HG02763 (cell line): ENCODE measurements around the gene IRGQ.
"Not testable (repeated sequence)": the region's sequence is repeated elsewhere in the genome, so short reads cannot be mapped to it uniquely, and the experiment has no call there.

Source experiments
- ATAC-seq: cut with Tn5 transposase; IDR thresholded peaks from one replicate; pipeline ENCODE4 v1.9.1; 2021; ENCODE audit warnings: mild to moderate bottlenecking, moderate library complexity; ENCODE audit not compliant: unreplicated experiment

The IRGQ gene, protein sequence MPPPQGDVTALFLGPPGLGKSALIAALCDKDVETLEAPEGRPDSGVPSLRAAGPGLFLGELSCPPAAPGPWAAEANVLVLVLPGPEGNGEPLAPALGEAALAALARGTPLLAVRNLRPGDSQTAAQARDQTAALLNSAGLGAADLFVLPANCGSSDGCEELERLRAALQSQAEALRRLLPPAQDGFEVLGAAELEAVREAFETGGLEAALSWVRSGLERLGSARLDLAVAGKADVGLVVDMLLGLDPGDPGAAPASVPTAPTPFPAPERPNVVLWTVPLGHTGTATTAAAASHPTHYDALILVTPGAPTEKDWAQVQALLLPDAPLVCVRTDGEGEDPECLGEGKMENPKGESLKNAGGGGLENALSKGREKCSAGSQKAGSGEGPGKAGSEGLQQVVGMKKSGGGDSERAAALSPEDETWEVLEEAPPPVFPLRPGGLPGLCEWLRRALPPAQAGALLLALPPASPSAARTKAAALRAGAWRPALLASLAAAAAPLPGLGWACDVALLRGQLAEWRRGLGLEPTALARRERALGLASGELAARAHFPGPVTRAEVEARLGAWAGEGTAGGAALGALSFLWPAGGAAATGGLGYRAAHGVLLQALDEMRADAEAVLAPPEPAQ

GRCh38 chr19:43595999-43596841 is at the start of gene IRGQ, which contains the start of gene ZNF576:
TSS of gene IRGQ (minus strand) at chr19:43596134. CDS start at chr19:43595338, 796 bp downstream.
TSS of gene ZNF576 (plus strand) at chr19:43596595. CDS start at chr19:43597109, 514 bp downstream.
- peak; percentile 87 for ATAC-seq

DNA sequence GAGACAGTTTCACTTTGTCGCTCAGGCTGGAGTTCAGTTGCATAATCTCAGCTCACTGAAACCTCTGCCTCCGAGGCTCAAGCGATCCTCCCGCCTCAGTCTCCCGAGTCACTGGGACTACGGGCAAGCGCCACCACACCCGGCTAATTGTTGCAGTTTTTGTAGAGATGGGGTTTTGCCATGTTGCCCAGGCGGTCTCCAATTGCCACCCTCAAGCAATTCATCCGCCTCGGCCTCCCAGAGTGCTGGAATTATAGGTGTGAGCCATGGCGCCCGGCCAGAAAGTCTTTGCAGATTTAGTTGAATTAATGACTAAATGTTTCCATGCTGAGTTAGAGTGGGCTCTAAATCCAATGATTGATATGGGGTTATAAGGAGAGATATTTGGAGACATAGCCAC is 48.2 kb upstream of the IRGQ start:
- ATAC-seq = no peak

DNA sequence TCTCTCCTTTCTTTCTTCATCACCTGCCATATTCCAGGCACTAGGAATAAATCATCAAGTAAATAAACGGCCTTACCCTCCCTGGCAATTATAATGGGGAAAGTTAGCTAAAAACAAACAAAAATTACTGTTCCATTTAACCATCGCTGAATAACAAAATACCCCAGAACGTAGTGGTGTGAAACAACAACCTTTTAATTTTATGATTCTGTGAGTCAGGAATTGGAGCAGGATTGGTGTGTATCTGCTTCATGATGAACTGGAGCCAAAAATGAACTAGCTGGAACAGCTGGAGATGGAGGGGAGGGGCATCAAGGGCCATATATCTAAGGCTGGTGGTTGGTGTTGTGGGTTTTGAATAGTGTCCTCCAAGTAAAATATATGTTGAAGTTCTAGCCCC is 47.4 kb upstream of the IRGQ start:
- ATAC-seq = no peak

DNA sequence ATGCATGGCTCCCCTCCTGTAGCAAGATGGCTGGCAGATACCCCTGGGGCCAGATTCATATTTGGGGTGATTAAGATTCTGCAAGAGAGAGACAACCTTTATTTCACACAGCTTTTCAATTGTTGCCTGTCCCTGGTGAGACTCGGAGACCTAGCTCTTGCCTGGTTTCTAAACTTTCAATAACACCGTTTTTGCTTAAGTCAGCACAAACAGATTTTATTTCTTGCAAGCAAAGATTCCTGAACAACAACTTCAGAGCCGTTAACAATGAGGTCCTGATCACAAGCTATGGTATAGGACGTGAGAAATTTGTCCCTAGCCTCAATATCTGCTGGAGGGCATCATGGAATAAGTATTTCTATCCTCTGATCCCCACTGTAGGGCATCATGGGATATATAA is 46.6 kb upstream of the IRGQ start:
- ATAC-seq = no peak

GRCh38 chr19:43641333-43641732 is 45.4 kb upstream of the IRGQ start:
- no peak for ATAC-seq

DNA sequence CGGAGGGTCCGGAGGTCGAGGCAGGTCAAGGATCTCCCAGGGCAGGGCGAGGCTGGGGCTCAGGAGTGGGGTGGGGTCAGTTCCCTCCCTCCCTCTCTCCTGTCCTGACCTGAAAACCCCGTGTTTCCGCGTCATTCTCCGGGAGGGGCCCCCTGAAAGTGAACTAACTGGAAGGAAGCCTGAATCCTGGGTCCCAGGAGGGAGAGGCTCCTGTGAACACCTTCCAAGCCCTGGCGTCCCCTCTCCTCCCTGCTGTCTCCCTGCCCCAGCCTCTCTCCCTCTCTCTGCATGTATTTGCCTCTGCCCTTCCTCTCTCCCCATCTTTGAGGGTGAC is 44.5 kb upstream of the IRGQ start:
- ATAC-seq = no peak

DNA sequence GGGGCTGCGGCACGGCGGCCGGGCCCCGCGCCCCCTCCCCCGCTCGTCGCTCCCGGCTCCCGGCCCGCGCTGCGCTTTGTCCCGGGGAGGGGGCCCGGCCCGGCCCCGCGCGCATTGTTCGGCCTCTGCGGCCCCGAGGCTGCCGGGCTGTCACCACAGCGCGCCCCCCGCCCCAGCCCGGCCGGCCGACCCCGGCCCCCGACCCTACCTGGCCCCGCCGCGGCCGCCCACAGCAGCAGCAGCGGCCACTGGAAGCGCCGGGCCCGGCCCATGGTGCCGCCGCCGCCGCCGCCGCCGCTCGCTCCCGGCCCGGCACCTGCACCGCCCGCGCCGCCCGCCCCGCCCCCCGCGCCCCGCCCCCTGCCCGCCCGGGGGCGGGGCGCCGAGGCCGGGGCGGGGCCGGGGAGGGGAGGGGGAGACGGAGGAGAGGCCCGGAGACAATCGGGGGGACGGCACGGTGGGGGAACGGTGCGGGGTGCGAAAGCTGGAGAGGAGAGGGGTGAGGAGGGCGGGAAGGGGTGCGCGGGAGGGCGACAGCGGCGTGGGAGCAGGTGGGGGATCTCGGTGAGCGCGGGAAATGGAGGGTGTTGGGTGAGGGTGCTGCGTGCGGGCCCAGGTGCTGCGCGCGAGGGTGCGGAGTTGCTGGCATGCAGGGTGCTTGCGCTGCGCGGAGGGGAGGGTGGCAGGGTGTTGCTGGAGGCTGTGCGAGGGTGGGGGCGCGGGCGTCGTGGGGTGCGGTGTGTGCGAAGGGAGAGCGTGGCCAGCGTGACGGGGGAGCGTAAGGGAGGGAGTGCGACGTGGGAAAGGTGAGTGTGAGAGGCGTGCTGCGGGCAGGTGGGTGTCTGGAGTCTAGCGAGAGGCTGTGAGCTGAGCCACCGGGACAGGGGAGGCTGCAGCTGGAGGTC is 43.8 kb upstream of the IRGQ start, which contains the start of gene CADM4:
Gene CADM4 (minus strand): TSS at position 332 of the 905 bp plus-strand sequence. CDS start 60 bp downstream, at position 272.
- no peak for ATAC-seq

DNA sequence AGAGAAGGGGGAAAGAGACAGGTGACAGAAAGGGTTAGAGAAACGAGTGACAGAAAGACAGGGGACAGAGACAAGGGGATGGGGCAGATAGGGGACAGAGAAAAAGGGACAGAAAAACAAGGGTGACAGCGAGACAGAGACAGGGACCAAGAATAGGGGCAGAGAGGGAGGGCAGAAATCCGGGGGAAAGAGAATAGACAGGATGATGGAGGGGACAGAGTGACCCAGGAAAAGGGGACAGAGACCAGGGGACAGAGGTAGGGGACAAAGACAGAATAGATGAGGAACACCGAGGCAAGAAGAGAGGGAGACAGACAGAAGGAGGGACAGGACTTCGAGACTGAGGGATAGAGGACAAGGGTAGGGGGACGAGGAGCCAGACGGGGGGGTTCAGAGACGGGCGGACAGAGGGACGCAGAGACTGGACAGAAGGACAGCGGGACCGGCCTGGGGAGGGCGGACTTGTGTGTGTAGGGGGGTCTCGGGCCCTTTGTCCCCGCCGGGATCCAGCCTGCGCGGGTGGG is 43.1 kb upstream of the IRGQ start:
- no peak for ATAC-seq

DNA sequence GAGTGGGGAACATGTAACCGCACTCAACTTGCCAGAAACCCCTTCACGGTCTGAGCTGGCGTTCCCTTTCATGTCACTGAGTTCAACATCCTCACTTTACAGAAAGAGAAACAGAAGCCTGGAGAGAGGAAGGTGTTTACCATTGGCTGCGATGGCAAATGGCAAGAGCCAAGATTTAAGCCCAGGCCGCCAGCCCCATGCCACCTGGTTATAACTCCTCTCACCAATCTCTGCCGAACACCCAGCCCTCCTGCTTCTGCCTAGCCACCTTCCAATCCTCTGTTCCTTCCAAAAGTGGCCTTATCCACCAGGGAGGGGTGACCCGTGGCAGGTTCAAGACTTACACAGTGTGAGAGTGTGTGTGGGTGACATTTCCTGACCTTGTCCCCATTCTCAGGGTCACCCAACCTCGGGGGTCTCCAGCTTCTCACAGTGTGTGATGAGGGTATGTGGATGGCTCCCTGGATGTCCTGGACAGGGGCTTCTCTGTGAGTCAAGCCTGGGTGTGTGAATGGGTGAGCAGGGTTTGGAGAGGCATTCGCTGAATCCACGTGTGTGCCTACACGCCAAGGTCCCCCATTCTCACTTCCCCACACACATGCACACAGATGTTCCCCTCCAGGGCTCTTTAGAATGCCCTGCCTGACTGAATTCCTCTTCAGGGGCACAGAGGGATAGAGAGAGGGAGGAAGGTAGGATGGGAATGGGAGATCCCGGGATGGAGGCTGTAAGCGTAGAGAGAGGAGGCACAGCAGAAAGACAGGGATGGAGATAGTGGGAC is 42.5 kb upstream of the IRGQ start:
- no peak for ATAC-seq

GRCh38 chr19:43636121-43636683 is 40.3 kb upstream of the IRGQ start:
- no peak for ATAC-seq

DNA sequence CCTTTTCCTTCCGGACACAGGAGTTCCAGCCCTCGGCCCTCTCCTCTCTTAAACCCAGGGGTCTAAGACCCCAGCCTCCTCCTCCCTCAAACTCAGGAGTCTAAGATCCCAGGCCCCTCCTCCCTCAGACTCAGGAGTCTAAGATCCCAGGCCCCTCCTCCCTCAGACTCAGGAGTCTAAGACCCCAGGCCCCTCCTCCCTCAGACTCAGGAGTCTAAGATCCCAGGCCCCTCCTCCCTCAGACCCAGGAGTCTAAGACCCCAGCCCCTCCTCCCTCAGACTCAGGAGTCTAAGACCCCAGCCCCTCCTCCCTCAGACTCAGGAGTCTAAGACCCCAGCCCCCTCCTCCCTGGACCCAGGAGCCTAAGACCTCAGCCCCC is 39.6 kb upstream of the IRGQ start:
- not testable (repeated sequence) for ATAC-seq

DNA sequence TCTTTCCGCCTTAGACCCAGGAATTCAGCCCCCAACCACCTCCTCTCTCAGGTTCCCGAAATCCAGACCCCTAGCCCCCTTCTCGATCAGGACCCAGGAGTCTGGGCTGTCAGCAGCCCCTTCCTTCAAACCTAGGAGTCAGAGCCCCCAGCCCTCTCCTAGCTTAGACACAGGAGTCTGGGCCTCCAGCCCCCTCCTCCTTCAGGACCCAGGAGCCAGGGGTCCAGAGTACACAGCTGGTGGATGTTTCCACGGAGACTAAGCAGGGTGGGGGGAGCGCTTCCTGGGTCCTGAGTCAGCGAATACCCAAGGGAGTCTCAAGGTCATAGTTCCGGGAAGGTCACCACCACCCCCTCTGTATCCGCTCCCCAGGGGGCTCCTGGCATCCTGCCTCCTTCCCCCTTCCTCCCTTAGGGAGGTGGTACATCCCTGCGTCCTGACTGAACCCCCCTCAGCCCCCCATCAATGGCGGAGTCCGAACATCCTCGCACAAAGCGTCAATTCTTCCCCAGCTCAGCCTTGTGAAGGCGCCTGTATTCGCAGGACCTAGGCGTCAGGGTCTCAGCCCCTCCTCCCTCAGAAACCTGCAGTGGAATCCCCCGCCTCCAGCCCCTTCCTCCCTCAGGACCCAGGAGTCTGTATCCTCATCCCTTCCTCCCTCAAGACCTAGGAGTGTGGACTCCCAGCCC is 39.1 kb upstream of the IRGQ start:
- no peak for ATAC-seq

GRCh38 chr19:43634506-43634871 is 38.6 kb upstream of the IRGQ start:
- ATAC-seq = no peak

GRCh38 chr19:43634068-43634467 is 38.1 kb upstream of the IRGQ start:
- ATAC-seq = no peak

DNA sequence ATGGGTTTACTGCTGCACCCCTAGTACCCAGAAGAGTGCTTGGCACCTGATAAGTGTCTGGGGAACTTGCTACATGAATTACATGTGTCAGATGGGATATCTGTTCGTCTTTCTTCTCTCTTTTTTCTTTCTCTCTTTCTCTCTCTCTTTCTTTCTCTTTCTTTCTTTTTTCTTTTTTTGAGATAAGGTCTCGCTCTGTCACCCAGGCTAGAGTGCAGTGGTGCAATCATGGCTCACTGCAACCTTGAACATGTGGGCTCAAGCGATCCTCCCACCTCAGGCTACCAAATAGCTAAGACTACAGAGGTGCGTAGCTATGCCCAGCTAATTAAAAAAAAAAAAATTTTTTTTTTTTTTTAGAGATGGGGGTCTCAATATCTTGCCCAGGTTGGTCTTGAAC is 37.6 kb upstream of the IRGQ start:
- ATAC-seq = no peak

DNA sequence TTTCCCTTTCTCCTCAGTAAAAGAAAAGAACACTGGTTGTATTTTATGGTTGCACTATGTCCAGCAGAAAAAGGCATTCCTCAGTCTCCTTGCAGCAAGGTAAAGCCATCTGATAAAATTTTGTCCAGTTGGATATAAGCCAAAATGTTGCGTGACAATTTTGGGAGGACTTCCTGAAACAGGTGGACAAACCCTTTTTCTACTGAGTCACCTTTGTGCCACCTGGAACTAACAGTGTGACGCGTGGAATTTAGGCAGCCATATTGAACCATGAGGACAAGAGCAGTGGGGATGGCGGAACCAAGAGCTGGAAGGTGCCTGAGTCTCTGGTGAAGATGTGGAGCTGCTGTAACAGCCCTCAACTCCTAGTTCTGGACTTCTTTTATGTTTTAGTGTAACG is 35.6 kb upstream of the IRGQ start:
- ATAC-seq = no peak

- ATAC-seq = no peak
Observed at GRCh38 chr19:43628646-43629326, 32.9 kb upstream of the IRGQ start.

DNA sequence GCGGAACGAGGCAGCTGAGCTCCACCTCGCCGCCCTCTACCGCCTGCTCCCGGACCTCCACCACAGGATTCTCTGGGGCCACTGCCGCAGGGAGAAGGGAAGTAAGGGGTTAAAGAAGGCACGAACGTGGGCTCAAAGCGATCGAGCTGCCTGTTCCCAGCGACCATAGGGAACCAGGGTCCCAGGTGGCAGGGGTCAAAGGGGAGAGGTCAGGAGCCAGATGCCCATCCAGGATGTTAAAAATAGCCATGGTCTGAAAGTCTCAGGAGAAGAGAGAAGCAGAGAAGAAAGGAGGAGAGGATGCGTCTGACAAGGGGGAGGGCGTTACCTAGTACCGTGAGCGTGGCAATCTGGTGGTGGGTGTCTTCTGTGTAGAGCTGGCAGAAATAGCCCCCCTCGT is 30.9 kb upstream of the IRGQ start:
- no peak for ATAC-seq
